ENCODE measurements around the gene VWA5A.
A peak's percentile ranks its signal among the peaks of the same experiment; 100 is the strongest.

VWA5A gene

GRCh38 chr11:124114942-124115781, at the start of gene VWA5A:
Gene VWA5A, plus strand, starts transcription at chr11:124115450. Its CDS starts 2,062 bp downstream, at chr11:124117512.
- peak; percentile 53 to 75 for DNase-seq (ENCODE audit: low read depth in 2 of 2)

- no peak for DNase-seq (ENCODE audit: low read depth in 2 of 2)
Measured at GRCh38 chr11:124068601-124069110, 46.6 kb upstream of the VWA5A start.

- DNase-seq (ENCODE audit: low read depth in 2 of 2): peak; percentile 23 to 32
Measured at GRCh38 chr11:124069429-124070401, 45.5 kb upstream of the VWA5A start.

GRCh38 chr11:124070915-124071622, 44.2 kb upstream of the VWA5A start:
- DNase-seq (ENCODE audit: low read depth in 2 of 2): peak; percentile 50 to 58

GRCh38 chr11:124071623-124071948, 43.7 kb upstream of the VWA5A start:
- DNase-seq (ENCODE audit: low read depth in 2 of 2): no peak

- DNase-seq (ENCODE audit: low read depth in 2 of 2): no peak
Measured at GRCh38 chr11:124072147-124072546, 43.1 kb upstream of the VWA5A start.

- no peak for DNase-seq (ENCODE audit: low read depth in 2 of 2)
Measured at GRCh38 chr11:124074554-124074953, 40.7 kb upstream of the VWA5A start.

GRCh38 chr11:124075492-124075840, 39.8 kb upstream of the VWA5A start:
- no peak for DNase-seq (ENCODE audit: low read depth in 2 of 2)

- DNase-seq (ENCODE audit: low read depth in 2 of 2): no peak
Measured at GRCh38 chr11:124075841-124076651, 39.2 kb upstream of the VWA5A start.

- no peak for DNase-seq (ENCODE audit: low read depth in 2 of 2)
Measured at GRCh38 chr11:124077266-124077665, 38.0 kb upstream of the VWA5A start.

GRCh38 chr11:124078591-124078990, 36.7 kb upstream of the VWA5A start:
- no peak for DNase-seq (ENCODE audit: low read depth in 2 of 2)

- no peak for DNase-seq (ENCODE audit: low read depth in 2 of 2)
Measured at GRCh38 chr11:124079631-124080326, 35.5 kb upstream of the VWA5A start.

- no peak for DNase-seq (ENCODE audit: low read depth in 2 of 2)
Measured at GRCh38 chr11:124080327-124081001, 34.8 kb upstream of the VWA5A start.

- no peak for DNase-seq (ENCODE audit: low read depth in 2 of 2)
Measured at GRCh38 chr11:124081483-124081882, 33.8 kb upstream of the VWA5A start.

GRCh38 chr11:124082371-124082770, 32.9 kb upstream of the VWA5A start:
- no peak for DNase-seq (ENCODE audit: low read depth in 2 of 2)

- no peak for DNase-seq (ENCODE audit: low read depth in 2 of 2)
Measured at GRCh38 chr11:124085583-124085982, 29.7 kb upstream of the VWA5A start.

- DNase-seq (ENCODE audit: low read depth in 2 of 2): no peak
Measured at GRCh38 chr11:124085997-124086846, 29.0 kb upstream of the VWA5A start.

GRCh38 chr11:124090996-124091395, 24.3 kb upstream of the VWA5A start:
- DNase-seq (ENCODE audit: low read depth in 2 of 2): no peak

GRCh38 chr11:124093330-124093729, 21.9 kb upstream of the VWA5A start:
- DNase-seq (ENCODE audit: low read depth in 2 of 2): no peak
